ENCODE measurements around the gene PTPRN2. TPM values are rescaled to one million over a fixed set of nuclear protein-coding genes. Genes with fewer than 3 reads are reported as not detected.

The PTPRN2 gene
- total RNA-seq, 1 donor from 2014 or later, result 15.4 TPM

DNA sequence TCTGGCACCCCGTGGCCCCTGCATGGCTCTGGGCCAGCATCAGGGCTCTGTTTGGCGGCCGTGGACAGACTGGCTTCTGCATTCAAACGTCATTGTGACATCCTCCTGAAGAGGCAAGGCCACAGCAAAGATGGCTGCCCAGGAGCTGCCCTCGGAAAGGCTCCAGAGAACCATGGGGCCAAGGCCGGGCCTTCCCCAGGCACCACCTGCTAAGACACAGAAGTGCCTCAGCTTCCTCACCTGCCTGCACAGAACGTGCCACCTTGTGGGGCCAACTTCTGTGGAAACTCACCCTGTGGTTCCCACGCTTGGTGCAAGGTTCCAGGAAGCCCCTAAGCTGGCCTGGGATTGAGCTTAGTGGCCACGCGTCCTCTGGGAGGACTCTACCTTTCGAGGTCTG, 396.9 kb downstream of the PTPRN2 start:
- no peak for TF ChIP-seq CTCF (conservative IDR thresholded peaks at IDR 0.05)
- H3K4me3 Mint-ChIP-seq, result no peak overlapping the region
- no peak overlapping the region for H3K27ac Mint-ChIP-seq
- DNase-seq (ENCODE audit: extremely low spot score, unreplicated experiment), result no peak
- H3K9me3 Mint-ChIP-seq, result peaks cover 11% of the 10 kb centered on the region
- no peaks in the 10 kb centered on the region for H3K4me1 Mint-ChIP-seq (ENCODE audit: unreplicated experiment)
- H3K36me3 Mint-ChIP-seq, result no peaks in the 10 kb centered on the region
- no peaks in the 10 kb centered on the region for H3K27me3 Mint-ChIP-seq

- Mint-ChIP-seq H3K27me3 (no peaks in the 10 kb centered on the region), H3K36me3 (no peaks in the 10 kb centered on the region), H3K9me3 (no peaks in the 10 kb centered on the region), H3K27ac (no peak overlapping the region), H3K4me3 (no peak overlapping the region), H3K4me1 (ENCODE audit: unreplicated experiment) (no peaks in the 10 kb centered on the region)
- TF ChIP-seq CTCF (conservative IDR thresholded peaks at IDR 0.05), result no peak
- no peak for DNase-seq (ENCODE audit: extremely low spot score, unreplicated experiment)
Observed at GRCh38 chr7:158188676-158189075, 398.9 kb downstream of the PTPRN2 start.

DNA sequence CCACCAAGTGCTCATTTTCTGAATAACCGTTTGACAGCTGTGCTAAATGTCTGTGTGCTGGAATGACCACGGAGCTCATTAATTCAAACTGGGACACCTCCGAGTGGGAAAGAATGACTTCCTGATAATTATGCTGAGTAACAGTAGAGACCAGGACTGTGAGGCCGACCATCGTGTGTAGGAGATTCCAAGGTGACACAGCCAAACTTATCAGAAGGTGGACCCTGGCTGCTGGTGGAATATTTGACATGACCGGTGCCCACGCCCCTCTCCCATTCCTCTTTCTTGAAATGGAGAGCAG, 400.0 kb downstream of the PTPRN2 start:
- Mint-ChIP-seq H3K4me3 (no peak overlapping the region), H3K27me3 (no peaks in the 10 kb centered on the region), H3K9me3 (peaks cover 5% of the 10 kb centered on the region), H3K4me1 (ENCODE audit: unreplicated experiment) (no peaks in the 10 kb centered on the region), H3K36me3 (no peaks in the 10 kb centered on the region), H3K27ac (no peak overlapping the region)
- no peak for TF ChIP-seq CTCF (conservative IDR thresholded peaks at IDR 0.05)
- no peak for DNase-seq (ENCODE audit: extremely low spot score, unreplicated experiment)

- no peak overlapping the region for H3K4me3 Mint-ChIP-seq
- DNase-seq (ENCODE audit: extremely low spot score, unreplicated experiment), result no peak
- H3K27me3 Mint-ChIP-seq, result no peaks in the 10 kb centered on the region
- TF ChIP-seq CTCF (conservative IDR thresholded peaks at IDR 0.05), result no peak
- H3K36me3 Mint-ChIP-seq, result no peaks in the 10 kb centered on the region
- H3K9me3 Mint-ChIP-seq, result peaks cover 8% of the 10 kb centered on the region
- H3K27ac Mint-ChIP-seq, result no peak overlapping the region
- no peaks in the 10 kb centered on the region for H3K4me1 Mint-ChIP-seq (ENCODE audit: unreplicated experiment)
Observed at GRCh38 chr7:158186864-158187693, 400.5 kb downstream of the PTPRN2 start.

GRCh38 chr7:158186406-158186805, 401.2 kb downstream of the PTPRN2 start:
- no peak for TF ChIP-seq CTCF (conservative IDR thresholded peaks at IDR 0.05)
- H3K4me3 Mint-ChIP-seq, result no peak overlapping the region
- peaks cover 8% of the 10 kb centered on the region for H3K9me3 Mint-ChIP-seq
- H3K27ac Mint-ChIP-seq, result no peak overlapping the region
- no peaks in the 10 kb centered on the region for H3K36me3 Mint-ChIP-seq
- DNase-seq (ENCODE audit: extremely low spot score, unreplicated experiment), result no peak
- H3K4me1 Mint-ChIP-seq (ENCODE audit: unreplicated experiment), result no peaks in the 10 kb centered on the region
- no peaks in the 10 kb centered on the region for H3K27me3 Mint-ChIP-seq

Data from type B pancreatic cell (in vitro differentiated cells).